Endometrial microvascular endothelial cells (primary cell): ENCODE results near the gene C5orf58. TPM values are rescaled to one million over a fixed set of nuclear protein-coding genes. Genes with fewer than 3 reads are reported as not detected.
"Not testable (repeated sequence)": the region's sequence is repeated elsewhere in the genome, so short reads cannot be mapped to it uniquely, and the experiment has no call there.

Source experiments
- in situ Hi-C: cut with HindIII; loops from 2 replicates; pipeline ENCODE4 v1.10.0; 2017; ENCODE audit warnings: low sequenced_read_pairs, low pct_unique_long_range_greater_than_20kb; ENCODE audit errors: inconsistent ontology term
- total RNA-seq: library from RNA; depleted of rRNA; stranded (reverse); fragments of >200 nt; gene quantifications from one replicate; pipeline ENCODE4 v1.2.3, GENCODE V29; 2015; ENCODE audit errors: inconsistent ontology term

C5orf58 gene
- total RNA-seq, 1 donor from 2014 or later = not detected

DNA sequence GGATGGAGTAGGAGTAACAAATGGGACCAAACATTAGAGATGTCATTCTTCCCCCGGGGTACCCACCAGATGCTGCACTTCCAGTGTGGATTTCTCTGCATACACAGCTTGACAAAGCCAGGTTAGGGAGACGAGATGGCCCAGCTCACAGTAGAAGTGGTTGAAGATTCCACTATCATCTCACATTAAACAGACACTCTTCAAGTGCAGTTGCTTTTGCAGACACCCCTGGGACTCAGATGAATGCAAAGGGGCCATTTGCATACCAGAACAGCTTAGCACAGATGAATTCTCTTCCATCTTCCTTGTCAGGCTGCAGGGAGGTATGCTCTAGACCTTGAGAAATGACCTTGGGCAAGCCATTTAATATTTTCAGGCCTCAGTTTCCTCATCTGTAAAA is 12.6 kb upstream of the C5orf58 start:
- in situ Hi-C loops = no loop called here

GRCh38 chr5:170221327-170221741 is 11.5 kb upstream of the C5orf58 start:
- in situ Hi-C loops = no loop called here

GRCh38 chr5:170223360-170223759 is 9.4 kb upstream of the C5orf58 start:
- in situ Hi-C loops = no loop called here

- in situ Hi-C loops = no loop called here
Observed at GRCh38 chr5:170223906-170224305, 8.9 kb upstream of the C5orf58 start.

DNA sequence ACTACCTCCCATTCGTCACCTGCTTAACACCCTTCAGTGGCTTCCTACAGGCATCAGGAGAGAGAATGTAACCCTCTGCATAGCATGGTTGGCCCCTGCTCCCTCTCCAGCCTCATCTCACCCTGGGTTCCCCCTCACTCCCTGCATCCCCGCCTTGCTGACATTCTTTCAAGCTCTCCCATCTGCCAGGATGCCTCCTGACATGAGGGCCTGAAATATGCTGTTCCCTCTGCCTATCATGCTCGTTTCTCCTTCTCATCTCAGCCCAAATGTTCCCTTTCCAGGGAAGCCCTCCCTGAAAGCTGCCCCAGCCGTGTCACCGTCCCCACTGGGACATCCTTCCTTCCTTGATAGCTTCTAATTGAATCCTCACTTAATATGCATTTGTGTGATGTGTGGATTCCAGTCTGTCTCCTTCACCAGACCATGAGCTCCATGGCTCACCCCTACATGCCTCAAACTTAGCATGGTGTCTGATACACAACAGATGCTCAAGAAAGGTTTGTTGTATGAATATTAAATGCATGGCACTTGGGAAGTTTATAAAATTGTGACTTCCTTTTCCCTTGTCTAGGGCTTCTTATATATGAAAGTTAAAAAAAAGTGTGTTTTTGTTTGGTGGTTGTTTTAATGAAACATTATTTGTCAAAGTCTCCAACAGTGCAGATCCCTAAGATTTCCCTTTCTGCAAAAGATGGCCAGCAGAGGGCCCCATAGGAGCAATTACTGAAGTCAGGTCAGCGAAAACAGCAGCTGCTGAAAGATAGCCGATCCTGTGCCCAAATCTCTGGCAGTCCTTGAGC is 7.3 kb upstream of the C5orf58 start:
- in situ Hi-C loops = no loop called here

DNA sequence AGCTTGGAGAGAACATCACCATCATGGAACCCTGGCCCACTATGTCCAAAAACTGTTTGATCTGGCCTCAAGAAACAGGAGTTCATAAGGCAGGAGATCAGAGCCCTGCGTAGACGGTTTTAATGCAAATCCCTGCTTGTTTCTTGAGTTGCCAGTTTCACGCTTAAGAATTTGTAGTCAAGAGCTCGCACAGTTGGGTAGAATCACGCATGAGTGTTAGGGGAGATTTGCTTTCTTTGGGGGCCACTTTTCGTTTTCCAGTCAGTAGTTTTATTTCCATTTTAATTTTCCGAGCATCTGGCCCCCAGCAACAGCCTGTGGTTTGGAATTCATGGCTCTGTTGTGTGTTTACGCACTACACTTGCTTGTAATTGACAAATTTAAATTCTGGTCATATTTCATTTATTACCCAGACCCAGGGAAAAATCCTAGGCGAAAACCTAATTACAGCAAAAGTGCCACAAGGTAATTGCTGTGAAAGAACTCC is 6.6 kb upstream of the C5orf58 start:
- in situ Hi-C loops = no loop called here

DNA sequence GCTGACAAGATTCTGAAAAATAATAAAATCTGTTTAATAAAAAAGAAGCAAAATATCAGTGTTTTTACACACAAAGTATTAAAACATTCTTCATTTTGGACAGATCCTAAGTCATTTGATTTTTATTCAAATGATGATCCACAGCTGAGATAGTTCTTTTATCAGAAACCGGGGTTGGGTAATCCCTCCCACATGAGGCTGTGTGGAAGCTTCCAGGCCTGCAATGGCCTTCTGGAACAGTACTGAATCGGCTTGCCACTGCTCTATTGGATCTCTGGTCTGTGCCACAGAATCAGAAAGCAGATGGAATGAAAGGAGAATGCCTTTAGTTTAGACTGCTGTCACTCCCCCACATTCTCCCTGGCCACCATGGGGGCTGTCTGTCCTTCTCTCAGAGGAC is 6.1 kb upstream of the C5orf58 start:
- in situ Hi-C loops = no loop called here

GRCh38 chr5:170228762-170229435 is 3.9 kb upstream of the C5orf58 start:
- in situ Hi-C loops = no loop called here

GRCh38 chr5:170233358-170233892 is 640 bp downstream of the C5orf58 start:
- in situ Hi-C loops = no loop called here

GRCh38 chr5:170235876-170236864 is 3.4 kb downstream of the C5orf58 start:
- in situ Hi-C loops = no loop called here

DNA sequence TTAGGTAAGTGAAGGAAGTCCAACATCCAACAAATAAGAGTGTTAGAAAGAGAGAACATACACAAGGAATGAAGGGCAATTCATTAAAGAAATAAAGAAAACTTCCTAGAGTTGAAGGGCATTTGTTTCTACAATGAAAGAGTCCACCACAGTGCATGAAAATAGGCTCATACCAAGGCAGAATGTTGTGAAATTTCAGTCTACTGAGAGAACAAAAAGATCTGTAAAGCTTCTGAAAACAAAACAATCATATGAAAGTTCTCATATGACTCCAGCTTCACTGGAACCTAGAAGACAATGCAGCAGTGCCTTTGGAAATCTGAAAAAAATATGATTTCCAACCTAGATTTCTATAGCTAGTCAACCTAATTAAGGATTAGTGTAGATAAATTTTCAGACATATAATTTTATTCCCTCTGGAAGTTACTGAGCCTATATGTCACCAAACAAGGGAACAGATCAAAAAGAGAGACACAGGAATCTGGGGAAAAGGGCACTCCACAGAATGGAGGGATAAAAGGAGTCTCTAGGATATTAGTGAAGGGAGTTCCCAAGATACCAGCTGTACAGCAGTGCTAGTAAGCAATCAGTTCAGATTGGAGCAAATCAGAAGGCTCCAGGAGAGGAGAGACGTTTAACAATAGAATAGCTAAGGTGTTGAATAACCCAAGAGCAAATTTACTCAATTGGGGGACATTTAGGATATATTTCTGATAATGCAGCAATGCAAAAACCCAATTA is 5.8 kb downstream of the C5orf58 start:
- in situ Hi-C loops = no loop called here

GRCh38 chr5:170245436-170245835 is 12.7 kb downstream of the C5orf58 start:
- in situ Hi-C loops = not testable (repeated sequence)

DNA sequence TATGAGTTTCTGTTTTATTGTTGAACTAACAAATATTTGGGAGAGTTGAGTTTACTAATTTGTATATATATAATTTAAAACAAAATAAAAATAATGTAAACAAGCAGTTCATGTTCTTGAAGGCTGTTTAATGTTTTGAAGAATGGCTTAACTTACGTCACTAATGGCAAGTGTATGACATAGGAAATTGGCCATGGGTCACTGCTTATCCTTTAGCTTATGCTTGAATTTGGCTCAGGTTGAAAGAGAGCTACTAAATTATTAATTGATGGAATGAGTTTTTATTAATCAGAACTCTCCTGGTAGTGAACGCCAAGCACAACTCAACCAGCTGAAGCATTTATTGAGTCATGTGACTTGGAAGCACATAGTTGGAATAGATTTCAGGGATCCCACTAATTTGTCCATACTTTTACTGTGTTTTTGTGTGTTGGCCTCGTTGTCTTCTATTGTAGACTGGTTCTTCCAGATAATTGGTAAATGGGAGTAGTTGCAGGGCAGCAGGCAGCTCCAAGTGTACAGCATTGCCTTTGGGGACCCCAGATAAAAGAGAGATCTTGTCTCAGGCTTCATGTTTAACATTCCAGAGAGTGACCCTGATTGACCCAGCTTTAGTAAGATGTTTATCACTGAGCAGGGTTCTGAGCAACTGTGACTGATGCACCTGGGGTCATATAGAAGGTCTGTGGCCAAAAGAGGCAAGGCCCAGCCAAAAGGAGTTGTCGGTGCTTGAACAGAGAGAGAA is 13.5 kb downstream of the C5orf58 start:
- in situ Hi-C loops = no loop called here

DNA sequence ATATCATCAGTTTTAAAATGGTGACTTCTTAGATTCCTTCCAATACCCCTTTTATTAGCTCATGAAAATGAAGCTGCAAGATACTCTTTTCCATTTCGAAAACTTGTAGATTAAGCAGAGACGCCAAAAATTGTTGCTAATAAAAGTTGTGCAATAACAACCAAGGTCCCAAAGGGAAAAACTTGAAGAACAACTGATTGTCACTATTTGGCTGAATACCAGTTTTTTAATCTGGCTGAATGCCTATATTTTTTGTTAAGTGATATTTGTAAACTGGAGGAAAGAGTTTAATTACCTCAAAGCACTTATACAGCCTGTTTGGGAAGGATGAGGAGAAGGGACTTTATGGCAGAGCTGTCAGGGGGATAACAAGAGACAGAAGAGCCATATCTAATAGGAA is 14.6 kb downstream of the C5orf58 start:
- in situ Hi-C loops = no loop called here

GRCh38 chr5:170248172-170248930 is 15.6 kb downstream of the C5orf58 start:
- in situ Hi-C loops = no loop called here

- in situ Hi-C loops = not testable (repeated sequence)
Observed at GRCh38 chr5:170248931-170249227, 16.1 kb downstream of the C5orf58 start.

- in situ Hi-C loops = no loop called here
Observed at GRCh38 chr5:170249355-170249754, 16.6 kb downstream of the C5orf58 start.
